GM21717 (cell line): ENCODE measurements around the gene PLEKHB2.
"Not testable (repeated sequence)": the region's sequence is repeated elsewhere in the genome, so short reads cannot be mapped to it uniquely, and the experiment has no call there.

ENCODE experiments used
- ATAC-seq: cut with Tn5 transposase; IDR thresholded peaks from one replicate; pipeline ENCODE4 v1.9.1; 2021; ENCODE audit warnings: mild to moderate bottlenecking, moderate library complexity; ENCODE audit not compliant: unreplicated experiment

PLEKHB2 gene

DNA sequence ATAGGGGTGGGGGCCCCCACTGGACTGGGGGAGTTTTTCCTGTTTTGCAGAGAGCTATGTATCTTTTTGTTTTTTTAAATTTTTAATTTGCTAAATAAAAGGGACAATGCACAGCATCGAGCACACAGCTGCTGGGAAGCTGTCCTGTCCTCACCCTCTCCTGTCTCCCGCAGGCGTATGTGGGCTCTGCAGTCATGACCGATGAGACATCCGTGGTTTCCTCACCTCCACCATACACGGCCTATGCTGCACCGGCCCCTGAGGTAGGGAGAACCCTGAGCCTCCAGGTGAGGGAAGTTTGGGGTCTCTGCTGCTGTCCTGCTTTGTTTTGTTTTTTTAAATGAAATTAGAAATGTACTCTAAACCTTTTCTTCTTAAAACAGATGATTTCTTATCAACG, 27.6 kb downstream of the PLEKHB2 start:
- ATAC-seq, result no peak

DNA sequence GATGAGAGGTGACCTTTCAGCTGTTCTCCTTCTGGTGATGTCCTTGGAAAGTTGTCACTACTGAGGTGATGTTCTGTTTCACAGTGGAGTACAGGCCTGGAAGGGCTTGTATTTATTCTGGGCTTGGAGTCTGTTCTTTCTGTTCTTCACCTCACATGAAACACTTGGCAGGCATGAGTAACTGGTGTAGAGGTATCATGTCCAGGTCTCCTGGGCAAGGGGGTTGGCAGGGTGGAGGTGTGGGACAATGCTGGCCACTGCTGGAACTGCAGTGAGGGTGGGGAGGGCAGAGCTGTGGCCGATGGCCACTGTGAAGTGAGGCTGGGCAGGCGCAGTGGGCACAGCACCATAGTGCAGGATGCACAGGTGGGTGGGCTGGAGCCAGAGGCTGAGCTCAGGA, 35.4 kb downstream of the PLEKHB2 start:
- ATAC-seq, result no peak

GRCh38 chr2:131142849-131143248, 37.7 kb downstream of the PLEKHB2 start:
- no peak for ATAC-seq

DNA sequence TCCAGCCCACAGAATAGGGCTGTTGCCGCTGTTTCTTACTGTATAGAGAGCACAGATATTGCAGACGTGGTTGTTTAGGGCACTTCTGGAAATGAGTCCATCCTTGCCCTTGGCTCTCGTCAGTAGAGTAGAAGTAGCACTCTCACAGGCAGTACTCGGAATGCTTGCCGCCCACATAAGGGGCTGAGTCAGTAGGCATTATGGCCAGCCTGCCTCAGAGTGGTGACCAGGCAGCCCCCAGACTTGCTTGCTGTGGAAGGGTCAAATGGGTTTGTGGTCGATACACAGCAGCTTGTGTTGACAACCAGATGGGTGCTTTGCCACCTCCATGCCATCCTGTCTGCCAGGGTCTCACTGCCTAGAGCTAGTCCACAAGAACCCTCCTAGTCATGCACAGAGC, 38.7 kb downstream of the PLEKHB2 start:
- ATAC-seq, result no peak

DNA sequence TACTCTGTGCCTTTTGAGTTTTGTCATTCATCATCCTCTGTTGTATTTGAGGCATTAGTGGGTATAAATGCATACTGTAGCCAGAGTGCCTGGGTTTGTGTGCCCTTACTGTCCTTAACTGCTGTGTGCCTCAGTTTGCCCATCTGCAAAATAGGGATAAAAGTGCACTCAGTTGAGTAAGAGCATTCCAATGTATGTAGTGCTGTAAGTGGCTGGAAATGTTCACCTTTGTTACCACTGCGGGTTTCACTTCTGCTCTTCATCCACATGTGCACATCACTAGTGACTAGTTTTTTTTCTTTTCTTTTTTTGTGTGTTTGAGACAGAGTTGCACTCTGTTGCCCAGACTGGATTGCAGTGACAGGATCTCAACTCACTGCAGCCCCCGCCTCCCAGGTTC, 39.9 kb downstream of the PLEKHB2 start:
- ATAC-seq, result peak; percentile 90

DNA sequence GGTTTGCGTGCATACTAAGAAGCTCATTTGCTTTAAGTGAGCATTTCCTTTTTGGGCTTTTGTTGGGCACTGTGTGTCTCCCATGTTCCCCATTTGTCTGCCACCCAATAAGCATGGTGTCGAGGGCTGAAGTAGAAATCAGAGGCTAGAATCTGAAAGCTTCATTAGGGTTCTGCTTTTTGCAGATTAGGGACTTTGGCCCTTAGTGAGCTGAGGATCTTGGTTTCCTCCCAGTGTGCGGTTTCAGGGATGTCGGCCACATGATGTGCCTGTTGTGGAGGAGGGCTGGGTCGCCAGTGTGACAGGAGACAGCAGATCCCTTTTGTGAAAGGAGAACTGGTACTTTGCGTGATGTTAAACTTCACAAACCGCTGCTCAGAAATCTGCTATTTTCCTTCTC, 41.1 kb downstream of the PLEKHB2 start:
- no peak for ATAC-seq

DNA sequence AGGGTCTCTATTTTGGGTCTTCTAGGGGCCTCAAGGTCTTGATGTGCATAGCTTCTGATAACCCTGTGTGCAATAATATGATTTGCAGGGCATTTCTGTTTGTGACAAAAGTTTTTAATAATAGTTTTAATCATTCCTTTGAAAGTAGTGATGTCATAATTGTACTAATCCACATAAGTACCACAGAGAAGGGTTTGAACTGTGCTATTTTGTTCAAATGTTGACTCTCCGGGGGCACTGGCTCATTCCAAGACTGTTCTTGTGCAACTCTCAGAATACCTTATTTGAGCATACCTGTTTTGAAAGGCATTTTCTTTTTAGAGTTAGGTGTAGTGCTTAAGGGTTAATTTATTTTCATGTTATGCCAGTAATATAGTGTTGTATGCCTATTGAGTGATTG, 41.6 kb downstream of the PLEKHB2 start:
- no peak for ATAC-seq

DNA sequence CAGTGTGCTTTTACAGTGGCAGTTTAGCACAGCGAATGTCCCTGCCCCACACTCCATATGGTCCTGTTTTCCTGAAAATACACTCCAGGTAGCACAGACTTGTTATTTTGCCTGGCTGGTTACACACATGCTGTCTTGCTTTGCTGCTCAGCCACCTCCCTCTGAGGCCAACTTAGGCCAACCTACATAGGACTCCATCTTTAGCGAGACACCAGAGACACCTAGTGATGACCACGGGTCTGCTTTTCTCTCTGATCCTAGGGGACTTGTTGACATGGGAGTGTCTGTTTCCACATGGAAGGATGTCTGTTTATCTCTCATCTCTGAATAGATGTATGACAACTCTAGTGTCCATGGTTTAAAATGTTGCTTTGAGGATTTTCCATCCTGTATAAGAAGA, 43.3 kb downstream of the PLEKHB2 start:
- no peak for ATAC-seq

DNA sequence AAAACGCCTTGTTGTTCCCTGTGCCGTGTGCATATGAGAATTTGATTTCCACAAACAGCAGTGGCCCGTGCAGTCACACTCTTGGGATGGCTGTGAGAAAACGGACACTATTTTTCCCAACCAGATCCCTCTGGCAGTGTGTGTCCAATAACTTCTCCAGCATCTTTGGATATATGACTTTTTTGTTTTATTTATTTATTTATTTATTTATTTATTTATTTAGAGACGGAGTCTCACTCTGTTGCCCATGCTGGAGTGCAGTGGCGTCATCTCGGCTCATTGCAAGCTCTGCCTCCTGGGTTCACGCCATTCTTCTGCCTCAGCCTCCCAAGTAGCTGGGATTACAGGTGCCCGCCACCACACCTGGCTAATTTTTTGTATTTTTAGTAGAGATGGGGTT, 45.0 kb downstream of the PLEKHB2 start:
- ATAC-seq, result not testable (repeated sequence)

DNA sequence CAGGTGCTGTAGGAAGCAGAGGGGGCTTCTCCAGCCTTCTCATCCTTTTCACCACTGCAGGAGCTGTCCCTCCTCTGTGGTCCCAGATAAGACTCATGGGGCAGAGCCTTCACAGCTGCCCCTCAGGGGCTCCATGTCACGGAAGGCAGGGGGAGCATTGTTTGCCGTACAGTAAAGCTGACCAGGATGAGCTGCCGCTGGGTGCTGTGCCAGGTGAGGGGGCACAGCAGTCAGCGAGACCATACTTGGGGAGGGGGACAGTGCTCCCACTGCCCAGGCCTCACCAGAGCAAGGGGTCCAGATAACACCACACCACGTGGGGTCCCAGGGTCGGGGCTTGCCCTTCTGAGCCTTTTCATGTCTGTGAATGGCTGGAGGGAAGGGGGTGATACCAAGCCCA, 46.3 kb downstream of the PLEKHB2 start:
- ATAC-seq, result no peak

- no peak for ATAC-seq
These were observed 46.9 kb downstream of the PLEKHB2 start for GRCh38 chr2:131152074-131152473.

- ATAC-seq, result no peak
These were observed 48.4 kb downstream of the PLEKHB2 start for GRCh38 chr2:131153529-131153928.

DNA sequence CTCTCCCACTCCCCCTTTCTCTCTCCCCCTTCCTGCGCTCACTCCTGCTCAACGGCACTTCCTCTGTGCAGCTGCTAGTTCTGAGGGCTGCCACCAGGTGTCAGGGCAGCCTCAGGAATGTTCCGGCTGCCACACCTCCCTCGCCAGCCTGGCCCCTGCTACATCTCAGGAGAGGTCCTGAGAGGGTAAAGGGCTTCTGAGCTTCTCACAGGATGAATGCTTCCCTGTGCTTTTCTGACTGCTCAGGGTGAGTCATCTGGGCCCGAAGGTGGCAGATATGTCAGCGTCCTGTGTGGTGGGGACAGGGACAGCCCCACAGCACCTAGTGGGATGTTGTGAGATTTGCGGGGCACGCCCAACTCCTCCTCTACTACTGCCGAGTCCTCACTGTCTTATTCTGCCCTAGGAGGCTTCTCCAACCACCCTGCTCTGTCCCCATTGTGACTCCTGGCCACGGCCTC, 49.0 kb downstream of the PLEKHB2 start:
- peak; percentile 90 for ATAC-seq

- no peak for ATAC-seq
These were observed 49.5 kb downstream of the PLEKHB2 start for GRCh38 chr2:131154647-131155046.

GRCh38 chr2:131155208-131155855, 50.2 kb downstream of the PLEKHB2 start:
- no peak for ATAC-seq

DNA sequence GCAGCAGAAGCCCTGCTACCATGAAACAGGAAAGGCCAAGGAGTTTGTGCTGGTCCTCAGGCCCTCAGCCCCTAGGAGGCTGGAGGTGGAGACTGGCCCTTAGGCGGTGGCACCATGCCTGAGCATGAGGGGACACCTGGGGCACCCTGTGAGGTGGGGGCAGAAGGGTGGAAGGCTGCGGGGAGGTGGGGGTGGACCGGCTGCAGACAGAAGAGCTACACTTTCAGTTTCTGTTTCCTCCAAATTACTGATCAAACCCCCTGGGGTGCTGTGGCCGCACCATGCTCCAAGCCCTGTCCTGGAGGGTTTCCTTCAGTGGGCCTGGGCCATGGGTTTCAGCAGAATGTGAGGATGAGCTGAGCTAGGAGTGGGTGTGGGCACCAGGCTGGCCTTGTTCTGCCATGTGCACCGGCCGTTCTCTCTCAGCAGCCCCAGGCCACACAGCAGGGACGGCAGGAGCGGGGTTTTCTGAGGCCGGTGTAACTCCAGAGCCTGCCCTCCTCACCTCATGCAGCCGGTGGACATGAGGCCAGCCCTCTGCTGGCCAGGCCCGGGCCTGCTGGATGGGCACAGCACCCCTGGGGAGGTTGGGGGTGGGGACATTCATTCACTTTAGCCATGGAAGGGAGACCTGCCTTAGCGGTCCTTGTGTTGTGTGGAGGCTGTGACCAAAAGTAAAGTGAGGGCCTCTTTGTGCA, 51.5 kb downstream of the PLEKHB2 start:
- ATAC-seq, result no peak

- not testable (repeated sequence) for ATAC-seq
These were observed 60.4 kb downstream of the PLEKHB2 start for GRCh38 chr2:131165562-131165961.

- no peak for ATAC-seq
These were observed 63.4 kb downstream of the PLEKHB2 start for GRCh38 chr2:131168538-131168937.

DNA sequence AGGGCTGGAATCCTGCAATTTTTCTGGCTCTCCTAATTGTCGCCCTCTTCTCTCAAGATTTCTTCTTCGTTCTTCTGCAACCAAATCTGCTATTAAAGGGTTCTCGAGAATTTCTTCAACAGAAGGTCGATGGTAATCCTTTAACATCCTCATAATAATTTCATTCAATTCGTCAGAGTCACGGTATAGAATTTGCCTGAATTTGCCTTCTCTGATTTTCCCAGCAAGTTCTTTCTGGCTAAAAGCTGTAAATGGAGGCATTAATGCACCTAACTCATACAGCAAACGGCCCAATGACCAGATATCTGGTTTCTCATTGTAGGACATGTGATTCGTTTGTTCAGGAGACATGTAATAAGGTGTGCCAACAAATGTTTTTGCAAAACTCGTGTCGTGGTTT, 72.9 kb downstream of the PLEKHB2 start:
- not testable (repeated sequence) for ATAC-seq

- not testable (repeated sequence) for ATAC-seq
These were observed 73.7 kb downstream of the PLEKHB2 start for GRCh38 chr2:131178721-131179418.

- ATAC-seq, result not testable (repeated sequence)
These were observed 76.3 kb downstream of the PLEKHB2 start for GRCh38 chr2:131181451-131181850.

- not testable (repeated sequence) for ATAC-seq
These were observed 88.3 kb downstream of the PLEKHB2 start for GRCh38 chr2:131193421-131193820.
